Measurements from ENCODE around the gene C16orf89. TPM values are rescaled to one million over a fixed set of nuclear protein-coding genes. Genes with fewer than 3 reads are reported as not detected.
"Not testable (repeated sequence)": the region's sequence is repeated elsewhere in the genome, so short reads cannot be mapped to it uniquely, and the experiment has no call there.

The C16orf89 gene
- total and polyA plus RNA-seq, 7 experiments from 2014 or later = not detected

DNA sequence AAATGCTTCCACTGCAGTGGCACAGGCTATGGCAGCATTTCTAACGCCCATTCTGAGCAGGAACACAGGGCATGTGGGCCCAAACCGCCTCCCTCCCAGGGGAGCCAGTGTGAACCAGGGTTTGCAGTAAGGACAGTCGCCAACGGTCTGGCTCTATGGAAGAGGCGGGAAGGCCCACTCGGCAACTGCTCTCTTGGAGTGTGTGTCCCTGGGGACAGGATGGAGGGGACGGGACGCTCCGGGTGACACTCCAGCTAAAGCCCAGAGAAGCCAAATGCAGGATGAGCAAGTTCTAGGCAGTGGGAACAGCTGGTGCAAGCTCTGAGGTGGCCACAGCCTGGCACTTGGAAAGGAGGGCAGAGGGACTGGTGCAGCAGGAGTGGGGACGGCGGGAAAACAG is 28.0 kb upstream of the C16orf89 start:
- ATAC-seq; H3K27ac ChIP-seq (ENCODE audit: low read depth, low read length); H3K9me3 ChIP-seq (ENCODE audit: control insufficient read depth in 2 of 3, low read length in 3 of 3); H3K36me3 Mint-ChIP-seq; H3K27ac Mint-ChIP-seq; H3K27me3 ChIP-seq (ENCODE audit: control insufficient read depth in 2 of 2, insufficient read depth in 2 of 2, low read length in 2 of 2); H3K27me3 Mint-ChIP-seq; H3K4me3 ChIP-seq (ENCODE audit: low read length); H3K9me3 Mint-ChIP-seq; POLR2A ChIA-PET; H3K4me1 ChIP-seq (ENCODE audit: control insufficient read depth in 2 of 2, insufficient read depth in 2 of 2, low read length in 2 of 2); DNase-seq: not testable (repeated sequence)
- peaks cover 0 to 11% (median 0%) of the 10 kb centered on the region in 3 experiments for H3K36me3 ChIP-seq (ENCODE audit: control insufficient read depth in 2 of 3, insufficient read depth in 3 of 3, low read length in 3 of 3)
- CTCF ChIA-PET = interaction anchor here (2.2 kb wide), 1 partner anchor 19 kb away, joined by 6 read pairs; no protein-coding TSS in a partner anchor
- intact Hi-C loops (cut with micrococcal nuclease) = loop anchor here (5.0 to 10.0 kb wide), 2 partner anchors 36 to 479 kb away; partner anchors contain the start of gene UBALD1 (in 1 of the 2)
- Mint-ChIP-seq H3K4me1 (peaks cover 9 to 27% (median 15%) of the 10 kb centered on the region in 7 donors), H3K4me3 (peak overlapping the region in 1 of 10 donors; percentile 20)

DNA sequence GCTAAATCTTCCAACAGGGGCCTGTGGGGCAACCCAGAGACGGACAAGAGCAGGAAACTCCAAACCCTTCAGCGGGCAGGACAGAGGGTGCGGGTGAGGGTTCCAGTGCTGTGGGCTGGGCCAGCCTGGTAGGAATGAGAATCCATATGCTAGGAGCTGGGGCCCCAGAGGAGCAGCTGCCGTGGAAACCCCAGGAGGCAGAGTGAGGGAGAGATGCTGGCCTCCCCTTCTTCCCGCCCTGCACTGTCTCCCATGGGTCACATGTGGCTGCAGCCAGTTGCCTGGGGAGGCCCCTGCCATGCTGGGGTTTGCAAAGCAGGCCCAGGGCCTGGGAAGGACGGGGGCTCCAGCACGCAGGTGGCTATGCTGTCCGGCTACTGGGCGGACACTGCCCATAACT is 27.3 kb upstream of the C16orf89 start:
- H3K4me1 ChIP-seq (ENCODE audit: control insufficient read depth in 2 of 2, insufficient read depth in 2 of 2, low read length in 2 of 2); H3K27me3 ChIP-seq (ENCODE audit: control insufficient read depth in 2 of 2, insufficient read depth in 2 of 2, low read length in 2 of 2); H3K9me3 Mint-ChIP-seq; H3K36me3 Mint-ChIP-seq; H3K4me3 Mint-ChIP-seq; H3K27ac Mint-ChIP-seq; H3K9me3 ChIP-seq (ENCODE audit: control insufficient read depth in 2 of 3, low read length in 3 of 3); H3K27me3 Mint-ChIP-seq; DNase-seq; POLR2A ChIA-PET; H3K27ac ChIP-seq (ENCODE audit: low read depth, low read length); ATAC-seq; H3K4me3 ChIP-seq (ENCODE audit: low read length): not testable (repeated sequence)
- peaks cover 8 to 25% (median 15%) of the 10 kb centered on the region in 7 donors for H3K4me1 Mint-ChIP-seq
- peaks cover 0 to 15% (median 0%) of the 10 kb centered on the region in 3 experiments for H3K36me3 ChIP-seq (ENCODE audit: control insufficient read depth in 2 of 3, insufficient read depth in 3 of 3, low read length in 3 of 3)
- intact Hi-C loops (cut with micrococcal nuclease) = loop anchor here (5.0 to 10.0 kb wide), 2 partner anchors 36 to 478 kb away; partner anchors contain the start of gene UBALD1 (in 1 of the 2)
- CTCF ChIA-PET = interaction anchor here (0.6 to 2.2 kb wide), 4 partner anchors 18 to 1489 kb away, joined by 3 to 6 read pairs (median 4); no protein-coding TSS in a partner anchor

DNA sequence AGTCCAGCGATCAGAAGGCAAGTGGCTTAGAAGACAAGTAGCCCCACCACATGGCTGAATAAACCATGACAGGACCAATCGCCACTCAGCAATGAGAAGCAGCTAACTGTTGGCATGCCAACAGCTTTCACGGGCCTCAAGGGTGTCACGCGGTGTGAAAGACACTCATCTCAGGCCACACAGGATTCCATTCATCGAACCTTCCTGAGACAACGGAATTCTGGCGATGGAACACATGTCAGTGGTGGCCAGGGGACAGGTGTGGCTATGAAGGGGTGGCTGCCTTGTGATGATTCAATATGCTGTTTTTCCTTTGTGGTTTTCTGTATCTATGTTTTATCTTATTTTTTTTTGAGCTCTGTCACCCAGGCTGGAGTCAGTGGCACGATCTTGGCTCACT is 24.8 kb upstream of the C16orf89 start:
- H3K27me3 ChIP-seq (ENCODE audit: control insufficient read depth in 2 of 2, insufficient read depth in 2 of 2, low read length in 2 of 2); CTCF ChIA-PET; H3K4me1 ChIP-seq (ENCODE audit: control insufficient read depth in 2 of 2, insufficient read depth in 2 of 2, low read length in 2 of 2); H3K9me3 ChIP-seq (ENCODE audit: control insufficient read depth in 2 of 3, low read length in 3 of 3); H3K4me3 Mint-ChIP-seq; ATAC-seq; H3K27ac ChIP-seq (ENCODE audit: low read depth, low read length); H3K4me3 ChIP-seq (ENCODE audit: low read length); DNase-seq; H3K9me3 Mint-ChIP-seq; H3K27me3 Mint-ChIP-seq; POLR2A ChIA-PET: not testable (repeated sequence)
- peaks cover 0 to 10% (median 0%) of the 10 kb centered on the region in 5 donors for H3K36me3 Mint-ChIP-seq
- peak overlapping the region in 1 of 9 donors; percentile 18 for H3K27ac Mint-ChIP-seq
- H3K36me3 ChIP-seq (ENCODE audit: control insufficient read depth in 2 of 3, insufficient read depth in 3 of 3, low read length in 3 of 3) = peaks cover 0 to 15% (median 0%) of the 10 kb centered on the region in 3 experiments
- intact Hi-C loops (cut with micrococcal nuclease) = loop anchor here (5.0 to 10.0 kb wide), 2 partner anchors 33 to 476 kb away; partner anchors contain the start of gene UBALD1 (in 1 of the 2)
- H3K4me1 Mint-ChIP-seq = peaks cover 5 to 11% (median 7%) of the 10 kb centered on the region in 7 donors

DNA sequence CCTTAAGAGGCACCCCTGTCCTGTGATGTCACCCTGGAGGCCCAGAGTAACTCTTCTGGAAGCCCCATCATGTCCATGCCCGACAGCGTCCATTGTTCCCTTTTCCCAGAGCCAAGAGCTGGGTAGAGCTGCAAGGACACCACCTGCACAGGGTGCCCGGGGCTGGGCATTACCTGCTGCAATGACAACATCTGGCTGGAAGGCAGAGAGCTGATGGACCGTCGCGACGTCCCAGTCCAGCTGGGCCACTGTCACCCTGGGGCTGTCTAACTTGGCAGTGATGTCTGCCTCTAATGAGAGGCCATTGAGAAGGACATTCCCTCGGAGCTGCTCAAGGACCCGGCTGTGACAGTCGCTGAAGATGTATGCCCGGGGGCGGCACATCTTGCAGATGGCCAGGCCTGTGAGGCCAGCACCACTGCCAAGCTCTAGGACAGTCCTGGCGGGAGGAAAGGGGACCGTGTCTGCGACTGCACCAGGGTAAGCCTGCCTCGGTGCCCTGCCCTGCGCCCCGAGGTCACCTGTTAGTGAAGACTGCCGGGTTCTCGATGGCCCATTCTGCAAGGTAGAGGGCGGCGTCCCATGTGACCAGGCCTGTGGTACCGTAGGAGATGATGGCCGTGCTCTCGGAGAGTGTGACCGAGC is 24.3 kb upstream of the C16orf89 start:
- Mint-ChIP-seq H3K36me3 (peaks cover 0 to 16% (median 1%) of the 10 kb centered on the region in 5 donors), H3K27ac (peak overlapping the region in 2 of 9 donors; percentile 18 to 20)
- H3K27me3 ChIP-seq (ENCODE audit: control insufficient read depth in 2 of 2, insufficient read depth in 2 of 2, low read length in 2 of 2); ATAC-seq; POLR2A ChIA-PET; H3K27ac ChIP-seq (ENCODE audit: low read depth, low read length); DNase-seq; H3K4me3 ChIP-seq (ENCODE audit: low read length); H3K9me3 ChIP-seq (ENCODE audit: control insufficient read depth in 2 of 3, low read length in 3 of 3); H3K4me1 ChIP-seq (ENCODE audit: control insufficient read depth in 2 of 2, insufficient read depth in 2 of 2, low read length in 2 of 2); H3K4me3 Mint-ChIP-seq; H3K27me3 Mint-ChIP-seq; H3K9me3 Mint-ChIP-seq; CTCF ChIA-PET; H3K4me1 Mint-ChIP-seq: not testable (repeated sequence)
- intact Hi-C loops (cut with micrococcal nuclease) = loop anchor here (5.0 to 10.0 kb wide), 2 partner anchors 33 to 475 kb away; partner anchors contain the start of gene UBALD1 (in 1 of the 2)
- peaks cover 0 to 16% (median 0%) of the 10 kb centered on the region in 3 experiments for H3K36me3 ChIP-seq (ENCODE audit: control insufficient read depth in 2 of 3, insufficient read depth in 3 of 3, low read length in 3 of 3)

DNA sequence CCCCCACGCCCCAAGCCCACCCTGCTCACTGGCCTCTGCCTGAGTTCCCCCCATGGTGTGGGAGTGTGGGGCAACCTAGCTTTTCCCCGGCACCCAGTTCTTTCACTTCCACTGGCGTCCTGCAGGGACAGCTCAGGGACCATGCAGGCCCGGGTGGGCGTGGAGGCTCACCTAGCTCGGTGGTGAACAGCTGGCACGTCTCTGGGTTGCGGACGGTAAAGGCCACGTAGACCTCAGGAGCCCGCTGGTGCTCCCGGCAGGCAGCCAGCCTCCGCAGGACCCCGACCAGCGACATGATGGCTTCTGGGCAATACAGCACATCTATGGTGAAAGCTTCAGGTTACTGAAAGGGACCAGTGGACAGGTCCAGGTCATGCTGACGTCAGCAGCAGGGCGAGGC is 23.2 kb upstream of the C16orf89 start:
- H3K4me1 ChIP-seq (ENCODE audit: control insufficient read depth in 2 of 2, insufficient read depth in 2 of 2, low read length in 2 of 2); H3K27ac ChIP-seq (ENCODE audit: low read depth, low read length); DNase-seq; H3K4me3 Mint-ChIP-seq; H3K27me3 Mint-ChIP-seq; H3K9me3 Mint-ChIP-seq; POLR2A ChIA-PET; H3K9me3 ChIP-seq (ENCODE audit: control insufficient read depth in 2 of 3, low read length in 3 of 3); CTCF ChIA-PET; H3K27ac Mint-ChIP-seq; intact Hi-C loops (cut with micrococcal nuclease); H3K4me3 ChIP-seq (ENCODE audit: low read length); ATAC-seq; H3K27me3 ChIP-seq (ENCODE audit: control insufficient read depth in 2 of 2, insufficient read depth in 2 of 2, low read length in 2 of 2): not testable (repeated sequence)
- H3K4me1 Mint-ChIP-seq = peaks cover 5 to 10% (median 7%) of the 10 kb centered on the region in 7 donors
- peaks cover 0 to 19% (median 0%) of the 10 kb centered on the region in 3 experiments for H3K36me3 ChIP-seq (ENCODE audit: control insufficient read depth in 2 of 3, insufficient read depth in 3 of 3, low read length in 3 of 3)
- H3K36me3 Mint-ChIP-seq = peaks cover 0 to 26% (median 6%) of the 10 kb centered on the region in 5 donors

DNA sequence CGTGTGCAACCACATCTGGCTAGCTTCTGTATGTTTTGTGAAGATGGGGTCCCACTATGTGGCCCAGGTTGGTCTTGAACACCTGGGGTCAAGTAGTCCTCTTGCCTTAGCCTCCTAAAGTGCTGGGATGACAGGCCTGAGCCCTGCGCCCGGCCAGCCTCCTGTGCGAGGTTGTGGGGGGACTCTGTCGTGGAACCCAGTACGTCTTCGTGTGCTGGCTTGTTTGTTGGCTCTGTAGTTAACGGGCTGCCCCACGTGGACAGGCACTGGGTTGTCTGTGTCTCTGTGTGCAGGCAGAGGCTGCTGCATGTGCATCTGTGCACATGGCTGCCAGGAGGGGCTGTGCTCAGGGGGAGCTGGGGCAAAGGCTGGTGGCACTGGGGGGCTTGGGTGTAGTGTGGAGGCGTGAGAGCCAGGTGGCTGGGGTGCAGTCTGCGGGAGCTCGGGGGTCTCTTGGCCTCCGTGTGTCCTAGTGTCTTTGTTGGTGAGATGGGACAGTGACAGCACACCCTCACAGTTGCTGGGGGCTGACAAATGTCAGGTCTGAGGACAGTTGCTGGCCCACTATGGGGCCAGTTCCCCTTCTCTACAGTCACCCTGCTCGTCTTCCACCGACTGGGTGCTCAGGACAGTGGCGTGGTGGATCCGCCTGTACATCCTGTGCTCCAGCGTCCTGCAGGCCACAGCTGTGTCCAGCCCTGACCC is 22.5 kb upstream of the C16orf89 start:
- H3K36me3 ChIP-seq (ENCODE audit: control insufficient read depth in 2 of 3, insufficient read depth in 3 of 3, low read length in 3 of 3) = peaks cover 0 to 21% (median 0%) of the 10 kb centered on the region in 3 experiments
- H3K9me3 ChIP-seq (ENCODE audit: control insufficient read depth in 2 of 3, low read length in 3 of 3); CTCF ChIA-PET; H3K27me3 ChIP-seq (ENCODE audit: control insufficient read depth in 2 of 2, insufficient read depth in 2 of 2, low read length in 2 of 2); DNase-seq; H3K27me3 Mint-ChIP-seq; H3K4me3 Mint-ChIP-seq; ATAC-seq; H3K4me1 ChIP-seq (ENCODE audit: control insufficient read depth in 2 of 2, insufficient read depth in 2 of 2, low read length in 2 of 2); POLR2A ChIA-PET; H3K27ac ChIP-seq (ENCODE audit: low read depth, low read length); intact Hi-C loops (cut with micrococcal nuclease); H3K4me3 ChIP-seq (ENCODE audit: low read length); H3K9me3 Mint-ChIP-seq: not testable (repeated sequence)
- Mint-ChIP-seq H3K27ac (peak overlapping the region in 1 of 9 donors; percentile 60), H3K36me3 (peaks cover 0 to 31% (median 6%) of the 10 kb centered on the region in 5 donors), H3K4me1 (peaks cover 5 to 10% (median 7%) of the 10 kb centered on the region in 7 donors)

All from naive thymus-derived CD4-positive, alpha-beta T cell (primary cell).